ENCODE data around the gene TGIF1.

- TF ChIP-seq EZH2phosphoT487 (IDR thresholded peaks at IDR 0.05; ENCODE audit: borderline replicate concordance) (no peak), CTCF (IDR thresholded peaks at IDR 0.05 in 2 of 3, conservative IDR thresholded peaks at IDR 0.05 in 1 of 3; ENCODE audit: borderline replicate concordance in 1 of 3, insufficient read depth in 1 of 3, low read depth in 2 of 3, low read length in 2 of 3) (no peak), POLR2AphosphoS5 (IDR thresholded peaks at IDR 0.05; ENCODE audit: low read depth, low read length) (no peak), POLR2A (IDR thresholded peaks at IDR 0.05; ENCODE audit: borderline replicate concordance, extremely low read depth, insufficient read depth, insufficient read length) (no peak), MAX (IDR thresholded peaks at IDR 0.05) (no peak), ZNF274 (IDR thresholded peaks at IDR 0.05; ENCODE audit: low read depth, low read length) (no peak), SRF (IDR thresholded peaks at IDR 0.05; ENCODE audit: low read depth) (no peak), YY1 (IDR thresholded peaks at IDR 0.05; ENCODE audit: extremely low read depth, insufficient replicate concordance, low read depth, low read length) (no peak), EZH2 (IDR thresholded peaks at IDR 0.05) (no peak), SP1 (IDR thresholded peaks at IDR 0.05; ENCODE audit: low read depth) (no peak), RAD21 (IDR thresholded peaks at IDR 0.05; ENCODE audit: low read depth) (no peak), CEBPB (IDR thresholded peaks at IDR 0.05; ENCODE audit: low read depth) (no peak), TCF7L2 (IDR thresholded peaks at IDR 0.05; ENCODE audit: borderline replicate concordance, extremely low read depth, insufficient read depth, insufficient read length) (no peak)
- TF ChIP-seq, protein P1, sequence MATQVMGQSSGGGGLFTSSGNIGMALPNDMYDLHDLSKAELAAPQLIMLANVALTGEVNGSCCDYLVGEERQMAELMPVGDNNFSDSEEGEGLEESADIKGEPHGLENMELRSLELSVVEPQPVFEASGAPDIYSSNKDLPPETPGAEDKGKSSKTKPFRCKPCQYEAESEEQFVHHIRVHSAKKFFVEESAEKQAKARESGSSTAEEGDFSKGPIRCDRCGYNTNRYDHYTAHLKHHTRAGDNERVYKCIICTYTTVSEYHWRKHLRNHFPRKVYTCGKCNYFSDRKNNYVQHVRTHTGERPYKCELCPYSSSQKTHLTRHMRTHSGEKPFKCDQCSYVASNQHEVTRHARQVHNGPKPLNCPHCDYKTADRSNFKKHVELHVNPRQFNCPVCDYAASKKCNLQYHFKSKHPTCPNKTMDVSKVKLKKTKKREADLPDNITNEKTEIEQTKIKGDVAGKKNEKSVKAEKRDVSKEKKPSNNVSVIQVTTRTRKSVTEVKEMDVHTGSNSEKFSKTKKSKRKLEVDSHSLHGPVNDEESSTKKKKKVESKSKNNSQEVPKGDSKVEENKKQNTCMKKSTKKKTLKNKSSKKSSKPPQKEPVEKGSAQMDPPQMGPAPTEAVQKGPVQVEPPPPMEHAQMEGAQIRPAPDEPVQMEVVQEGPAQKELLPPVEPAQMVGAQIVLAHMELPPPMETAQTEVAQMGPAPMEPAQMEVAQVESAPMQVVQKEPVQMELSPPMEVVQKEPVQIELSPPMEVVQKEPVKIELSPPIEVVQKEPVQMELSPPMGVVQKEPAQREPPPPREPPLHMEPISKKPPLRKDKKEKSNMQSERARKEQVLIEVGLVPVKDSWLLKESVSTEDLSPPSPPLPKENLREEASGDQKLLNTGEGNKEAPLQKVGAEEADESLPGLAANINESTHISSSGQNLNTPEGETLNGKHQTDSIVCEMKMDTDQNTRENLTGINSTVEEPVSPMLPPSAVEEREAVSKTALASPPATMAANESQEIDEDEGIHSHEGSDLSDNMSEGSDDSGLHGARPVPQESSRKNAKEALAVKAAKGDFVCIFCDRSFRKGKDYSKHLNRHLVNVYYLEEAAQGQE (IDR thresholded peaks at IDR 0.05; ENCODE audit: low read depth) = no peak
These were observed 5.7 kb upstream of the TGIF1 start for GRCh38 chr18:3444296-3444695.

Data from HCT116 (cell line).